Fibroblast of mammary gland (primary cell): ENCODE measurements around the gene RAB3IL1.
A peak's percentile ranks its signal among the peaks of the same experiment; 100 is the strongest.

Experiments used
- DNase-seq: peaks from one replicate; pipeline ENCODE4 v3.0.0-alpha.2; 2010; ENCODE audit warnings: low read depth
- H3K4me3 ChIP-seq: 2 replicates; pipeline ENCODE4 v1.5.1; 2011; ENCODE audit warnings: low read depth, mild to moderate bottlenecking, low read length, moderate library complexity; ENCODE audit not compliant: control insufficient read depth
- TF ChIP-seq, protein P1 (sequence below): conservative IDR thresholded peaks from 2 replicates; pipeline ENCODE4 v1.5.1; 2011; ENCODE audit warnings: low read depth, low read length, inconsistent platforms; ENCODE audit not compliant: control insufficient read depth, insufficient read depth

The RAB3IL1 gene

DNA sequence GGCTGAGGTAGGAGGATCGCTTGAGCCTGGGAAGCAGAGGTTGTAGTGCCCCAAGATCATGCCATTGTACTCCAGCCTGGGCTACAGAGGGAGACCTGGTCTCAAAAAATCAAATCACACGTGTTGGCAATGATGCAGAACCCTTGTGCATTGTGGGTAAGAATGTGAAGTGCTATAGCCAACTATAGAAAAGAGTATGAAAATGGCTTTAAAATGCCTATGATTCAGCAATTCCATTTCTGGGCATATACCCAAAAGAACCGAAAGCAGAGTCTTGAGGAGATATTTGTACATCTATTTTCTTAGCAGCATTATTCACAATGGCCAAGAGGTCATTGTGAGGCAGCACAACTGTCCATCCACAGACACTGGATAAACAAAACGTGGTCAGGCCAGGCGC is 23.4 kb downstream of the RAB3IL1 start:
- DNase-seq = peak; percentile 95
- TF ChIP-seq, protein P1, sequence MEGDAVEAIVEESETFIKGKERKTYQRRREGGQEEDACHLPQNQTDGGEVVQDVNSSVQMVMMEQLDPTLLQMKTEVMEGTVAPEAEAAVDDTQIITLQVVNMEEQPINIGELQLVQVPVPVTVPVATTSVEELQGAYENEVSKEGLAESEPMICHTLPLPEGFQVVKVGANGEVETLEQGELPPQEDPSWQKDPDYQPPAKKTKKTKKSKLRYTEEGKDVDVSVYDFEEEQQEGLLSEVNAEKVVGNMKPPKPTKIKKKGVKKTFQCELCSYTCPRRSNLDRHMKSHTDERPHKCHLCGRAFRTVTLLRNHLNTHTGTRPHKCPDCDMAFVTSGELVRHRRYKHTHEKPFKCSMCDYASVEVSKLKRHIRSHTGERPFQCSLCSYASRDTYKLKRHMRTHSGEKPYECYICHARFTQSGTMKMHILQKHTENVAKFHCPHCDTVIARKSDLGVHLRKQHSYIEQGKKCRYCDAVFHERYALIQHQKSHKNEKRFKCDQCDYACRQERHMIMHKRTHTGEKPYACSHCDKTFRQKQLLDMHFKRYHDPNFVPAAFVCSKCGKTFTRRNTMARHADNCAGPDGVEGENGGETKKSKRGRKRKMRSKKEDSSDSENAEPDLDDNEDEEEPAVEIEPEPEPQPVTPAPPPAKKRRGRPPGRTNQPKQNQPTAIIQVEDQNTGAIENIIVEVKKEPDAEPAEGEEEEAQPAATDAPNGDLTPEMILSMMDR = no peak
- no peak overlapping the region for H3K4me3 ChIP-seq

GRCh38 chr11:61892085-61892370 is 25.3 kb downstream of the RAB3IL1 start:
- no peak for DNase-seq
- H3K4me3 ChIP-seq = peak overlapping the region; percentile 37
- TF ChIP-seq, protein P1 = no peak

DNA sequence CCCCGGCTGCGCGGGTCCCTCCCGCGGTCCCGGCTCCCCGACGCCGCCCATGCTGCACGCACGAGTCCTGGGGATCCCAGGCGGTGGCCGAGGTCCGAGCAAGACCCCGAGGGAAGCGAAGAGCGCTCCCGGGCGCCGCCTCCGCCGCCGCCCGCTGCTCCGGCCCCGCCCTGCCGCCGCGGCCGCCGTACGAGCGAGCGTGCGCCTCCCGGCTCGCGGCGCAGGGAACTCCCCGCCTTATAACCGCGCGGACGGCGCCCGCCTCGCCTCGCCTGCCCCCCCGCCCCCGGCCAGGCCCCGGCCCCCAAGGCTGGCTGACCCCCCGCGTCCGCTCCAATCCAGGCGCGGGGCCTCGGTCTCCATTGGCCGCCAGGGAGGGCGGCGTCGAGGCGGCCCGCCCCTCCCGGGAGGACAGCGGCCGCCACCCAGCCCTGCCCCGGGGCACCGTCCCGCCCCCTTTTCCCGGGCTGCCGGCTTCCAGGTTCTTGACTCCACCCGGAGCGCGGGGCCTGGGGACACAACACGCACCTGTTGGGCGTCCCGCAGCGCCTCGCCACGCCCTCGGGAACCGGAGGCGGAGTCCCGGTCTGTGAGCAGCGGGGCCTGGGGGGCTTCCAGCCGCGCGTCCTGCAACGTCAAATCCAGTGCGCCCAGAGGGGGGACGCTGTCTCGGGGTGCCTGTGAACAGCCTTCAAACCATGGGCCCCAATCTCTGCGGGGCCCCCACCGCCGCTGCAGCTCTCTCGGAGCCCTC is 25.9 kb downstream of the RAB3IL1 start, which contains the start of gene FADS3:
FADS3 (minus strand) TSS at position 215 of the 754 bp plus-strand sequence; CDS start at position 51, 164 bp downstream.
- H3K4me3 ChIP-seq = peak within 1 kb of the TSS; percentile 69
- DNase-seq = peak; percentile 63
- TF ChIP-seq, protein P1 = no peak

DNA sequence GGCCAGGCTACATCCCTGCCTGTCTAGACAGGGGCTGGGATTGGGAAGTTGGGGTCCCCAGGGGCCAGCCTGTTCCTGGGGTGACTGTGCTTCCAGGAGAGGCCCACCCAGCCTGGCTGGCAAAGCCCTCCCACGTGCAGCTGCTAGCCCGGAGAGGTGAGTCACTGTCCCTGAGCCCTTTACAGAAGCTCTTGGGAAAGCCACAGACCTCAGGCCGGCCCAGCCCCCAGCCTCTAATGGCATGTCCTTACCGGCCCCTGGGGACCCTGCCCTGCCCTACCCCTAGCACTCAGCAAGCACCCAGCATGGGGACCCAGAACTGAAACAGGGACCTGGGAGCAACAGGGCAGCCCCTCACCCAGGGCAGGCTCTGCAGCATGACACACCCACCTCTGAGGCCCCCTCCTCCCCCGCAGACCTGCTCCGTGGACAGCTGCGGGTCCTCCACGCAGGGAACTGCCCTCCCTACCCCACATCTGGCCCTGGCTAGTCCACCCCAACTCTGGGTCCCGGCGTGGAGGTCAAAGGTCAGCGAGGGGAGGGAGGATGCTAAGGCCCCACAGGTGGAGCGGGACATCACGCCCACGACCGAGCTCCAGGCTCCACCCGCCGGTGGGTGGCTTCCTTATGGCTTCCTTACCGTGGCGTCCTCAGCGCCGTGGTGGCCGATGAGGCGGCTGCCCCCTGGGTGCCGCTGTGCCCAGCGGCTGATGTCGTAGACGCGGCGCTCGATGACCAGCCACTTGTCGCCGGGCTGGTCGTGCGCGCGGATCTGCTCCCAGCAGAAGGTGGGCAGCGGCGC is 26.6 kb downstream of the RAB3IL1 start:
- H3K4me3 ChIP-seq = peak overlapping the region; percentile 69
- TF ChIP-seq, protein P1 = no peak
- peak; percentile 80 for DNase-seq

DNA sequence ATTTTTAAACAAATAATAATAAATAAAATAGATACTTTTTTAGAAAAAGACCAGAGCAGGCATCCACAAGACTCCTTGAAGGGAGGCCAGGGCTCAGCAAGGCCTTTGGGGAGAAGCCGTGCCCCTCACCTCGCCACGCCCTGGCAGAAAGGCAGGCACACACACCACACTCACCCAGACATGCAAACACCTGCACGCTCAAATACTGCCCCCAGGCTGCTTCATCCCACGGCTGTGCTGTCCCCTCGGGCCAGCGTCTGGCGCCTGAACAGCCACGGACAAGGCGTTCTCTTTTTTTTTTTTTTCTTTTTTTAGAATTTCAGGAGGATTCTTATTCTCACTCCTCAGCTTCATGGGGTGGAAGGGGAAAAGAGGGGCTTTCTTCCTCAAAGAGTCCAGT is 27.5 kb downstream of the RAB3IL1 start:
- DNase-seq = no peak
- TF ChIP-seq, protein P1 = no peak
- no peak overlapping the region for H3K4me3 ChIP-seq

- no peak for DNase-seq
- H3K4me3 ChIP-seq = no peak overlapping the region
- TF ChIP-seq, protein P1 = no peak
Observed at GRCh38 chr11:61888590-61888989, 28.8 kb downstream of the RAB3IL1 start.
